Anterior cingulate cortex (tissue), 58 donors: Measurements from ENCODE around the gene ERCC1.
A peak's percentile ranks its signal among the peaks of the same experiment; 100 is the strongest.

ENCODE experiments used
- DNase-seq, 58 donors: peaks; one replicate each; lab custom pipeline; 2025; lab: John Stamatoyannopoulos, UW

ERCC1 gene

GRCh38 chr19:45376045-45376724 lies 47.5 kb downstream of the ERCC1 start:
- no peak for DNase-seq

- peak; percentile 91 to 99 (median 98) for DNase-seq
Measured at GRCh38 chr19:45370410-45371204, 53.1 kb downstream of the ERCC1 start, which contains the start of gene ERCC2. ERCC2 (minus strand) TSS chr19:45370573; CDS start chr19:45370540, 33 bp downstream.

GRCh38 chr19:45368737-45369340 lies 54.9 kb downstream of the ERCC1 start:
- DNase-seq: no peak

- DNase-seq: no peak
Measured at GRCh38 chr19:45368127-45368526, 55.6 kb downstream of the ERCC1 start.

GRCh38 chr19:45364696-45365095 lies 59.0 kb downstream of the ERCC1 start:
- no peak for DNase-seq

GRCh38 chr19:45363861-45364459 lies 59.8 kb downstream of the ERCC1 start:
- no peak for DNase-seq

- no peak for DNase-seq
Measured at GRCh38 chr19:45362291-45362690, 61.4 kb downstream of the ERCC1 start.

- DNase-seq: no peak
Measured at GRCh38 chr19:45361608-45362007, 62.1 kb downstream of the ERCC1 start.

GRCh38 chr19:45358213-45358792 lies 65.4 kb downstream of the ERCC1 start:
- no peak for DNase-seq

- no peak for DNase-seq
Measured at GRCh38 chr19:45357445-45357783, 66.3 kb downstream of the ERCC1 start.
